ENCODE measurements around the gene LIMD2. TPM values are rescaled to one million over a fixed set of nuclear protein-coding genes. Genes with fewer than 3 reads are reported as not detected.
A peak's percentile ranks its signal among the peaks of the same experiment; 100 is the strongest.

LIMD2 gene
- total RNA-seq, 5 donors from 2014 or later (not counting 1 experiment from before 2014, with no cell fraction given): 534 to 851 (median 767) TPM

- H3K27me3 Mint-ChIP-seq: no peaks in the 10 kb centered on the region
- H3K27ac Mint-ChIP-seq: peak overlapping the region in 1 of 2 donors; percentile 20
- peaks cover 0 to 7% of the 10 kb centered on the region in 2 experiments for H3K4me1 ChIP-seq (ENCODE audit: control insufficient read depth in 1 of 2, extremely low read depth in 1 of 2, insufficient read depth in 2 of 2, low read length in 2 of 2)
- no peaks in the 10 kb centered on the region for H3K27me3 ChIP-seq (replicated peaks in 1 of 2; ENCODE audit: control insufficient read depth in 2 of 2, extremely low read depth in 1 of 2, insufficient read depth in 2 of 2, low read length in 1 of 2)
- peaks cover 10 to 46% (median 25%) of the 10 kb centered on the region in 3 donors for H3K4me1 Mint-ChIP-seq
- H3K36me3 ChIP-seq (ENCODE audit: control insufficient read depth in 2 of 2, extremely low read depth in 1 of 2, insufficient read depth in 1 of 2, low read length in 1 of 2): peaks cover 0 to 30% of the 10 kb centered on the region in 2 donors
- H3K4me3 Mint-ChIP-seq: no peak overlapping the region
- DNase-seq: no peak
- no CpG with 5 or more reads among the region's 1 CpG for WGBS (ENCODE audit: insufficient coverage)
- no peaks in the 10 kb centered on the region for H3K9me3 Mint-ChIP-seq
- ChIA-PET CTCF (no interaction called here), POLR2A (no interaction called here)
- no peak overlapping the region for H3K4me3 ChIP-seq (ENCODE audit: control insufficient read depth in 1 of 2, extremely low read depth in 1 of 2, low read length in 1 of 2)
- H3K36me3 Mint-ChIP-seq: peaks cover 53% of the 10 kb centered on the region
- H3K9me3 ChIP-seq: no peaks in the 10 kb centered on the region
- ATAC-seq (replicated peaks in 1 of 4): no peak
- H3K27ac ChIP-seq (ENCODE audit: low read length): no peak overlapping the region
Observed at GRCh38 chr17:63646488-63646806, 53.5 kb downstream of the LIMD2 start.

Other genes with a start within 250 kb of the LIMD2 start
- gene ACE, start 223.1 kb downstream of the LIMD2 start, total RNA-seq: 10 to 100 TPM in 3 of 5 donors, 1 to 10 TPM in 2; 4.1 to 37.0 (median 12.8) TPM
- gene KCNH6, start 176.8 kb downstream of the LIMD2 start, total RNA-seq: not detected
- 10 to 100 TPM; 39.5 to 84.4 (median 74.8) TPM for gene DCAF7, start 149.6 kb downstream of the LIMD2 start, total RNA-seq
- gene TACO1, start 99.2 kb downstream of the LIMD2 start, total RNA-seq: 10 to 100 TPM; 10.9 to 20.5 (median 18.8) TPM
- 10 to 100 TPM; 71.0 to 91.1 (median 85.4) TPM for gene MAP3K3, start 77.7 kb downstream of the LIMD2 start, total RNA-seq
- gene STRADA, start 41.7 kb upstream of the LIMD2 start, total RNA-seq: 10 to 100 TPM; 46.9 to 58.8 (median 48.6) TPM
- gene CCDC47, start 73.5 kb upstream of the LIMD2 start, total RNA-seq: 10 to 100 TPM; 25.4 to 37.0 (median 33.0) TPM
- gene DDX42, start 74.0 kb upstream of the LIMD2 start, total RNA-seq: 100 to 1,000 TPM; 110 to 141 (median 123) TPM
- 100 to 1,000 TPM in 3 of 5 donors, 10 to 100 TPM in 2; 83.9 to 114 (median 107) TPM for gene PSMC5, start 127.3 kb upstream of the LIMD2 start, total RNA-seq
- 10 to 100 TPM; 39.4 to 64.9 (median 53.3) TPM for gene FTSJ3, start 127.5 kb upstream of the LIMD2 start, total RNA-seq
- gene SMARCD2, start 142.6 kb upstream of the LIMD2 start, total RNA-seq: 100 to 1,000 TPM in 4 of 5 donors, 10 to 100 TPM in 1; 94.9 to 129 (median 121) TPM
- not detected for gene CSH2, start 173.6 kb upstream of the LIMD2 start, total RNA-seq
- not detected for gene GH2, start 181.8 kb upstream of the LIMD2 start, total RNA-seq
- not detected for gene CSH1, start 196.4 kb upstream of the LIMD2 start, total RNA-seq
- not detected for gene CSHL1, start 211.1 kb upstream of the LIMD2 start, total RNA-seq
- gene GH1, start 218.7 kb upstream of the LIMD2 start, total RNA-seq: not detected
- gene CD79B, start 232.2 kb upstream of the LIMD2 start, total RNA-seq: 10 to 100 TPM; 13.4 to 53.1 (median 27.7) TPM

All from T-cell (primary cell).